K562 (cell line): ENCODE data around the gene CWF19L2. TPM values are rescaled to one million over a fixed set of nuclear protein-coding genes. Genes with fewer than 3 reads are reported as not detected.
A peak's percentile ranks its signal among the peaks of the same experiment; 100 is the strongest.
"Not testable (repeated sequence)": the region's sequence is repeated elsewhere in the genome, so short reads cannot be mapped to it uniquely, and the experiment has no call there.

ENCODE experiments used
- ATAC-seq: fragments of 200-7000 bp; cut with Tn5 transposase; 3 replicates; pipeline ENCODE4 v1.9.1; 2020; ENCODE audit warnings: moderate library complexity
- BruUV-seq: library from RNA; stranded (reverse); fragments of 400-500 nt; replicated peaks from 2 replicates; lab custom pipeline; 2021; lab: Mats Ljungman, UMichigan
- CTCF ChIA-PET: fragments of 300-600 bp; formaldehyde crosslinking; extraction: SDS; loops from one replicate; lab custom pipeline; 2021; ENCODE audit warnings: low intra/inter-chr PET ratio; lab: Yijun Ruan, JAX
- POLR2A ChIA-PET: fragments of 300-600, 350-650 bp; sonication (Branson Sonifier 250); formaldehyde crosslinking; extraction: SDS; loops from one replicate; lab custom pipeline; 2021; ENCODE audit warnings: antibody characterized with exemption, inconsistent platforms; lab: Yijun Ruan, JAX
- DNase-seq, 4 experiments: peaks; one replicate each; pipeline versions ENCODE4 v3.0.0 to v3.0.0-alpha.2; 2011 to 2018; ENCODE audit warnings: low spot score in 3 of 4, mixed read lengths in 3 of 4; ENCODE audit errors: extremely low read depth in 1 of 4
- FAIRE-seq: peaks from 2 replicates; lab custom pipeline; 2011; peaks lifted over from hg19 to GRCh38; lab: Jason Lieb, UNC
- H2AFZ ChIP-seq: 2 replicates; pipeline ENCODE4 v1.6.0; 2011; ENCODE audit warnings: low read depth, low read length, control low read depth, inconsistent platforms
- H3K27ac ChIP-seq: fragments of 200-600 bp; 3 replicates; pipeline ENCODE4 v1.8.0; 2011; ENCODE audit warnings: low read depth, mild to moderate bottlenecking, control low read depth, inconsistent platforms, low read length, moderate library complexity, mixed read lengths; ENCODE audit errors: extremely low read depth
- H3K27me3 ChIP-seq, 2 experiments: fragments of 300-600 bp in 1 of 2; 2 replicates in 1 of 2; 3 replicates in 1 of 2; pipeline versions ENCODE4 v1.6.0 to v1.8.0; 2011; ENCODE audit warnings: inconsistent platforms in 2 of 2, low read length in 2 of 2, mild to moderate bottlenecking in 1 of 2, mixed read lengths in 1 of 2, moderate library complexity in 1 of 2; ENCODE audit not compliant: control insufficient read depth in 2 of 2, insufficient read depth in 2 of 2
- H3K36me3 ChIP-seq: fragments of 300-600 bp; 3 replicates; pipeline ENCODE4 v1.8.0; 2011; ENCODE audit warnings: mild to moderate bottlenecking, low read length, inconsistent platforms; ENCODE audit not compliant: control insufficient read depth, insufficient read depth
- H3K4me1 ChIP-seq, 2 experiments: fragments of 200-600 bp in 1 of 2; replicated peaks in 1 of 2; 2 replicates in 1 of 2; 3 replicates in 1 of 2; pipeline versions ENCODE4 v1.5.1 to v1.8.0; 2011; ENCODE audit warnings: inconsistent platforms in 2 of 2, low read length in 2 of 2, mild to moderate bottlenecking in 1 of 2, mixed read lengths in 1 of 2, moderate library complexity in 1 of 2; ENCODE audit not compliant: control insufficient read depth in 2 of 2, insufficient read depth in 2 of 2
- H3K4me2 ChIP-seq: 2 replicates; pipeline ENCODE4 v1.6.1; 2011; ENCODE audit warnings: low read length, control low read depth, inconsistent platforms, mixed read lengths; ENCODE audit not compliant: insufficient read depth
- H3K4me3 ChIP-seq: fragments of 200-600 bp; sonication (generic), shearing (Covaris generic); 2 replicates; pipeline ENCODE4 v1.5.1; 2016; ENCODE audit warnings: control low read depth, inconsistent platforms
- H3K79me2 ChIP-seq: fragments of 200-600 bp; 3 replicates; pipeline ENCODE4 v1.8.0; 2011; ENCODE audit warnings: low read length, inconsistent platforms; ENCODE audit not compliant: control insufficient read depth, insufficient read depth
- H3K9ac ChIP-seq, 2 experiments: 2 replicates each; pipeline versions ENCODE4 v1.6.0 to v1.6.1; 2011; ENCODE audit warnings: low read depth in 2 of 2, low read length in 2 of 2, control low read depth in 1 of 2, inconsistent platforms in 1 of 2, mild to moderate bottlenecking in 1 of 2, mixed read lengths in 1 of 2; ENCODE audit not compliant: insufficient read depth in 1 of 2
- H3K9me1 ChIP-seq: one replicate; pipeline ENCODE4 v1.6.0; 2011; ENCODE audit warnings: inconsistent platforms, mild to moderate bottlenecking, low read length, moderate library complexity; ENCODE audit not compliant: control insufficient read depth, insufficient read depth
- H3K9me3 ChIP-seq: replicated peaks from 2 replicates; pipeline ENCODE4 v1.5.1; 2011; ENCODE audit warnings: low read depth, low read length, inconsistent platforms; ENCODE audit not compliant: control insufficient read depth, insufficient read depth
- H4K20me1 ChIP-seq: replicated peaks from 2 replicates; pipeline ENCODE4 v1.6.1; 2011; ENCODE audit warnings: low read length, inconsistent platforms, mixed read lengths; ENCODE audit not compliant: control insufficient read depth, insufficient read depth
- NCOA4 ChIP-seq: fragments of 450-650 bp; IDR thresholded peaks from 2 replicates; pipeline ENCODE4 v1.6.1; 2018; ENCODE audit warnings: mild to moderate bottlenecking; ENCODE audit not compliant: partially characterized antibody
- NEUROD1 ChIP-seq: fragments of 150-350 bp; IDR thresholded peaks from 2 replicates; pipeline ENCODE4 v1.6.1; 2014; ENCODE audit warnings: borderline replicate concordance, low read length, low read depth; ENCODE audit not compliant: partially characterized antibody
- NFYB ChIP-seq: IDR thresholded peaks from 2 replicates; pipeline ENCODE4 v1.6.1; 2011; ENCODE audit warnings: mild to moderate bottlenecking, moderate library complexity; ENCODE audit not compliant: insufficient read length; ENCODE audit errors: extremely low read depth
- PYGO2 ChIP-seq: fragments of 450-650 bp; IDR thresholded peaks from 2 replicates; pipeline ENCODE4 v1.6.1; 2016; ENCODE audit warnings: mild to moderate bottlenecking, missing genetic modification characterization, moderate library complexity, missing compliant biosample characterization
- SIRT6 ChIP-seq: IDR thresholded peaks from one replicate; pipeline ENCODE4 v1.6.1; 2012; ENCODE audit warnings: low read depth, mild to moderate bottlenecking, control low read depth, inconsistent platforms, low read length, moderate library complexity
- SNRNP70 ChIP-seq: fragments of 200-400 bp; formaldehyde crosslinking; optimal IDR thresholded peaks from 2 replicates; pipeline ENCODE3; 2017; ENCODE audit warnings: low read depth, low read length
- SRSF9 ChIP-seq: fragments of 200-400 bp; formaldehyde crosslinking; IDR thresholded peaks from 2 replicates; pipeline ENCODE4 v1.6.1; 2017; ENCODE audit warnings: low read depth, low read length, borderline replicate concordance
- WGBS: fragments of 100-300 bp; shearing (Covaris generic); methylation state at CpG from one replicate; pipeline ENCODE4 v1.1.6; 2016; ENCODE audit warnings: low coverage, mixed read lengths; ENCODE audit not compliant: insufficient coverage; ENCODE audit errors: missing lambda C conversion rate; 5-methylcytosine and 5-hydroxymethylcytosine counted together
- in situ Hi-C: fragments of 300-500 bp; cut with MboI; formaldehyde crosslinking; loops from 4 replicates; pipeline ENCODE4 v1.15.0; 2018; ENCODE audit warnings: inconsistent platforms, mixed read lengths
- intact Hi-C: fragments of 100-400 bp; cut with micrococcal nuclease; formaldehyde crosslinking; loops from 2 replicates; pipeline ENCODE4 v1.14.2; 2022
- polyA plus RNA-seq, 8 experiments: library from polyadenylated mRNA; depleted of rRNA in 4 of 8; stranded (reverse) in 5 of 8; unstranded in 3 of 8; fragments of >200 nt; fragmentation: Nextera tagmentation in 2 of 8; fragmentation: Illumina TruSeq in 1 of 8; extraction: Ambion mirVana in 2 of 8; extraction: Trizol in 1 of 8; gene quantifications; 2 replicates each; pipeline versions ENCODE4 v1.2.1 to v1.2.3, GENCODE V29; 2011 to 2014; ENCODE audit warnings: inconsistent platforms in 1 of 8, missing spikeins in 1 of 8
- total RNA-seq, 7 experiments: library from RNA; depleted of rRNA in 6 of 7; stranded (reverse); fragments of >200 nt in 6 of 7; fragmentation: Illumina TruSeq in 2 of 7; extraction: Trizol in 2 of 7; gene quantifications; 2 replicates each; pipeline versions ENCODE4 v1.2.1 to v1.2.3, GENCODE V29; 2011 to 2021; ENCODE audit warnings: low replicate concordance in 1 of 7
- TF ChIP-seq, protein P1 (sequence below): fragments of 250-450 bp; sonication (Bioruptor Pico); IDR thresholded peaks from 2 replicates; pipeline ENCODE4 v1.9.0; 2021; ENCODE audit warnings: mild to moderate bottlenecking

Gene CWF19L2
- total and polyA plus RNA-seq, 9 of the 15 experiments (the other 6 are each of a cell fraction or from before 2014, with no cell fraction given), result 4.7 to 23.3 (median 10.2) TPM

DNA sequence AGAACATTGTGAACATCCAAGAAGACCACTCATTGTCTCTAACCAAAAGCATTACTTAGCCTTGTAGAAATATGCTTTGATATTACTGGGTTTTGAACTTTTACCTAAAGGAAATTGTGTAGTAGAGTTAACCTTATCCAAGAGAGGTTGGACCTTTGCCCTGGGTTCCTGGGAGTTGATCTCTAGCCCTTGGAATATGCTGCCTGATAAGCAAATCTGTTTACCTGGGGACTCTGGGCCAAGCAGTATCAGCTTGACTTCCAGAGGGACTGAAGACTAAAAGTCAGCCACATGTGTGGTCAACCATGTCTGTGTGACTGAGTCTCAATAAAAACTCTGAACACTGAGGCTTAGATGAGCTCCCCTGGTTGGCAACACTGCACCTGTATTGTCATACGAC lies 44.1 kb upstream of the CWF19L2 start (continued):
- no peak for TF ChIP-seq SRSF9
- TF ChIP-seq PYGO2, result no peak
- no peak for TF ChIP-seq NEUROD1
- TF ChIP-seq, protein P1, sequence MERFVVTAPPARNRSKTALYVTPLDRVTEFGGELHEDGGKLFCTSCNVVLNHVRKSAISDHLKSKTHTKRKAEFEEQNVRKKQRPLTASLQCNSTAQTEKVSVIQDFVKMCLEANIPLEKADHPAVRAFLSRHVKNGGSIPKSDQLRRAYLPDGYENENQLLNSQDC (CRISPR knock-in tag), result no peak
- no peak for TF ChIP-seq SNRNP70
- TF ChIP-seq NCOA4, result no peak
- no peak for TF ChIP-seq SIRT6
- TF ChIP-seq, all 486 proteins: peak for 0

DNA sequence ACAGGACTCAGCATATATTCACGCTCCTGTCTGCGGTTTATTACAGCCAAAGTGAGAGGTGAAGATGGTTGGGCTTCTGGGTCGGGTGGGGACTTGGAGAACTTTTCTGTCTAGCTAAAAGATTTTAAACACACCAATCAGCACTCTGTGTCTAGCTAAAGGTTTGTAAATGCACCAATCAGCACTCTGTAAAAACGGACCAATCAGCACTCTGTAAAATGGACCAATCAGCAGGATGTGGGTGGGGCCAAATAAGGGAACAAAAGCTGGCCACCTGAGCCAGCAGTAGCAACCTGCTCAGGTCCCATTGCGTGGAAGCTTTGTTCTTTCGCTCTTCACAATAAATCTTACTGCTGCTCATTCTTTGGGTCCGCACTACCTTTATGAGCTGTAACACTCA lies 39.7 kb upstream of the CWF19L2 start:
- WGBS, result 79% methylated on average over 6 of the region's 7 CpGs
- POLR2A ChIA-PET, intact Hi-C loops, H3K36me3 ChIP-seq, H3K4me1 ChIP-seq, FAIRE-seq, ATAC-seq, H3K4me2 ChIP-seq, H3K27ac ChIP-seq, H3K9ac ChIP-seq, H3K9me3 ChIP-seq, BruUV-seq, DNase-seq, in situ Hi-C loops, H3K27me3 ChIP-seq, H3K4me3 ChIP-seq, H3K79me2 ChIP-seq, H4K20me1 ChIP-seq, H3K9me1 ChIP-seq, H2AFZ ChIP-seq, CTCF ChIA-PET: not testable (repeated sequence)
- TF ChIP-seq NFYB, result peak; percentile 54
